Measurements from ENCODE around the gene ADAMTS7.
"Not testable (repeated sequence)": the region's sequence is repeated elsewhere in the genome, so short reads cannot be mapped to it uniquely, and the experiment has no call there.

ADAMTS7 gene, protein sequence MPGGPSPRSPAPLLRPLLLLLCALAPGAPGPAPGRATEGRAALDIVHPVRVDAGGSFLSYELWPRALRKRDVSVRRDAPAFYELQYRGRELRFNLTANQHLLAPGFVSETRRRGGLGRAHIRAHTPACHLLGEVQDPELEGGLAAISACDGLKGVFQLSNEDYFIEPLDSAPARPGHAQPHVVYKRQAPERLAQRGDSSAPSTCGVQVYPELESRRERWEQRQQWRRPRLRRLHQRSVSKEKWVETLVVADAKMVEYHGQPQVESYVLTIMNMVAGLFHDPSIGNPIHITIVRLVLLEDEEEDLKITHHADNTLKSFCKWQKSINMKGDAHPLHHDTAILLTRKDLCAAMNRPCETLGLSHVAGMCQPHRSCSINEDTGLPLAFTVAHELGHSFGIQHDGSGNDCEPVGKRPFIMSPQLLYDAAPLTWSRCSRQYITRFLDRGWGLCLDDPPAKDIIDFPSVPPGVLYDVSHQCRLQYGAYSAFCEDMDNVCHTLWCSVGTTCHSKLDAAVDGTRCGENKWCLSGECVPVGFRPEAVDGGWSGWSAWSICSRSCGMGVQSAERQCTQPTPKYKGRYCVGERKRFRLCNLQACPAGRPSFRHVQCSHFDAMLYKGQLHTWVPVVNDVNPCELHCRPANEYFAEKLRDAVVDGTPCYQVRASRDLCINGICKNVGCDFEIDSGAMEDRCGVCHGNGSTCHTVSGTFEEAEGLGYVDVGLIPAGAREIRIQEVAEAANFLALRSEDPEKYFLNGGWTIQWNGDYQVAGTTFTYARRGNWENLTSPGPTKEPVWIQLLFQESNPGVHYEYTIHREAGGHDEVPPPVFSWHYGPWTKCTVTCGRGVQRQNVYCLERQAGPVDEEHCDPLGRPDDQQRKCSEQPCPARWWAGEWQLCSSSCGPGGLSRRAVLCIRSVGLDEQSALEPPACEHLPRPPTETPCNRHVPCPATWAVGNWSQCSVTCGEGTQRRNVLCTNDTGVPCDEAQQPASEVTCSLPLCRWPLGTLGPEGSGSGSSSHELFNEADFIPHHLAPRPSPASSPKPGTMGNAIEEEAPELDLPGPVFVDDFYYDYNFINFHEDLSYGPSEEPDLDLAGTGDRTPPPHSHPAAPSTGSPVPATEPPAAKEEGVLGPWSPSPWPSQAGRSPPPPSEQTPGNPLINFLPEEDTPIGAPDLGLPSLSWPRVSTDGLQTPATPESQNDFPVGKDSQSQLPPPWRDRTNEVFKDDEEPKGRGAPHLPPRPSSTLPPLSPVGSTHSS (N-terminal part only)

DNA sequence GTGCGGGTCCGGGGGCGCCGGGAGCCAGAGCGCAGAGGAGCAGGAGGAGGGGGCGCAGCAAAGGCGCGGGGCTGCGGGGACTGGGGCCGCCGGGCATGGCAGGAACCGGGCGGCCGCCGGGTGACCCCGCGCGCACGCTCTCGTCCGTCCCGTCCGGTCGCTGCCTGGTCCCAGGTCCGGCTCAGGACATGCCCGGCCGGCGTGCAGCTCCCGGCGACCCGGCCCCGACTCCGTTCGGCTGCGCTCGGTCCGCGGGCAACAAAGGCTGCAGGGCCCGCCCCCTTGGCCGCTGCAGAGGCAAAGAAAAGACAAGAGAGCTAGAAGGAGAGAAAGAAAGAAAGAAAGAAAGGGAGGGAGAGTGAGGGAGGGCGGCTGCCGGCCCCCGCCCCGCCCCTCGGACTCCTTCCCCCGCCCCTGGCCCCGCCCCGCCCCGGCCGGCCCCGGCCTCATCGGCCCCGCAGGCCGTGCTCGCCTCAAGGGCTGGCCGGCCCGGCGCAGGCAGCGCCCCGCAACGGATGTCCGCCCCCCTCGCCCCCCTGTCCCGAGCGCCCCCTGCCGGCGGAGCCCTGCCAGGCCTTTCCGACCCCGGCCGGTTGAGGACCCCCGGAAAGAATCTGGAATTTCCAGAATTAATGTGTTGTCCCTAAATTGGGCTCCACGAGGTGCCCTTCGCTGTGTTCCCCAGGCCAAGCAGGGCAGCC is at the start of gene ADAMTS7:
Gene ADAMTS7 (minus strand): TSS at position 341 of the 701 bp plus-strand sequence. CDS start 244 bp downstream, at position 97.
- peak; percentile 41 to 52 for DNase-seq

DNA sequence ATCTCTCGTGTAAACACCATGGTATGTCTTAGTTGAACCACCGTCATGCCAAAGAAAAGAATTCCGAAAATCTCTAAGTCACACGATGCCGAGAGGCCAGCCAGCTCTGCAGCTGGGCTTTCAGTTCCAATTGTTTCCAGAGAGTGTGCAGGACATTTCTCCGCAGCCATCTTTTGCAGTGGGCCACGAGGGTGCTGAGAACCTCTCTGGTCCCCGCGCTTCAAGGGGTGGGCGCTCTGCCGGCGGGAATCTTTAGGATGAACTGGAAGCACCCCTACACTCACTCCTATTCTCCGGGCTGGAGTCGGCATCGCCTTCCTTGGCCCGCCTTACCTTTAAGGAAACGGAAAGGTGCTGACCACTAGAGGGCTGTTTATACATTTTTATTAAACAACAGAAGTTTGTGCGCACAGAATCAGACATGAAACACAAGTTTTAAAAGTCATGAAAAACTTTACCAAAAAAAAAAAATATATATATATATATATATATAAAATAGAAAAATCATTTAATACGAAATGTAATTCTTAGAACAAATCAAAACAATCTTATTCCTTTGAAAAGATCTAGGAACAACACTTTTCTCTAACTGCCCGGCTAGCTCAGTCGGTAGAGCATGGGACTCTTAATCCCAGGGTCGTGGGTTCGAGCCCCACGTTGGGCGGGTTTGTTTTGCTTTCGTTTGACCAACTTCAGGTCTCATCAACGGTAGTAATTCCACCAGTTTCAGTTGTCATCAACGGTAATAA is 48.9 kb upstream of the ADAMTS7 start:
- DNase-seq: no peak

DNA sequence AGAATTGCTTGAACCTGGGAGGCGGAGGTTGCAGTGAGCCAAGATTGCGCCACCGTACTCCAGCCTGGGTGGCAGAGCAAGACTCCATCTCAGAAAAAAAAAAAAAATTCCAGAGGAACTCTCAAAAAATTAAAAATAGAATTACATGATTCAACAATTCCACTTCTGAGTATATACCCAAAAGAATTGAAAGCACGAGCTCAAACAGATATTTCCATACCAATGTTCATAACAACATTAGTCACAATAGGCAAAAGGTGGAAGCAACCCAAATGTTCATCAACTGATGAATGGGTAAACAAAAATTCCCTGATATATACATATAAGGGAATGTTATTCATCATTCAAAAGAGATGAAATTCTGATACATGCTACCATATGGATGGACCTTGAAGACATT is 44.5 kb upstream of the ADAMTS7 start:
- no peak for DNase-seq

DNA sequence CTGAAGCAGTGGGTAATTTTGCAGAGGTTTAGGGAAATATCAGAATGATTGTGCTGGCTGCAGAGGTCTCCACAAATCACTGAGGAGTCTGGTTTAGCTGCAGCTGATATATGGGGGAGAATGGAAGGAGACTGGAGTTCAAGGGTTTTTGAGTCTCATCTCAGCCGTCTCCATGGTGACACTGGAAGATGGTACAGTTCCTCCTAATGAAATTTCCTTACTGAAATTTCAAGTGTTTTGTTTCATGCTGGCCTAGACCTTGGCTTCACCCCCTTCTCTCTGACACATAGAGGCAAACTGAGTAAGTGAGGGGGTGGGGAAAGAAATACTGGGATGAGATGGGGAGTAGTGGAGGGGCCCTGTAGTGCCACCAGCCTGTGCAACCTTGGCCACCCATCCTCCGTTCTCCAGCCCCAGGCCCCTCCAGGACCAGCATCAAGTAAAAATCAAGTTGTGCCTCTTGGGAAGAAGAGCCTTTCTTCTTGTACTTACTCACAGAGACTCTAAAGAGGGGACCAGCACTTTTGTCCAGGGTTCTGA is 43.6 kb upstream of the ADAMTS7 start:
- no peak for DNase-seq

DNA sequence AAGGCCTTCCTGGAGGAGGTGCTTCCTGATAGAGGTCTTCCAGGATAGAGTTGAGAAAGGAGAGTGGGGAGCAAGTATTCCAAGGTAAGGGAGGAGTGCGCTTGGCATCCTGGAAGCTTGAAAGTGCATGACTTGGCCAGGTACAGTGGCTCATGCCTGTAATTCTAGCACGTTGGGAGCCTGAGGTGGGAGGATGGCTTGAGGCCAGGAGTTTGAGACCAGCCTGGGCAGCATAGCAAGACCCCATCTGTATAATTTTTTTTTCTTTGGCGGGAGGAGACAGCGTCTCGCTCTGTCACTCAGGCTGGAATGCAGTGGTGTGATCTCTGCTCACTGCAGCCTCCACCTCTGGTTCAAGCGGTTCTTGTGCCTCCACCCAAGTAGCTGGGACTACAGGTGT is 42.2 kb upstream of the ADAMTS7 start:
- DNase-seq: no peak

- DNase-seq: no peak
Observed at GRCh38 chr15:78850941-78851755, 39.9 kb upstream of the ADAMTS7 start.

DNA sequence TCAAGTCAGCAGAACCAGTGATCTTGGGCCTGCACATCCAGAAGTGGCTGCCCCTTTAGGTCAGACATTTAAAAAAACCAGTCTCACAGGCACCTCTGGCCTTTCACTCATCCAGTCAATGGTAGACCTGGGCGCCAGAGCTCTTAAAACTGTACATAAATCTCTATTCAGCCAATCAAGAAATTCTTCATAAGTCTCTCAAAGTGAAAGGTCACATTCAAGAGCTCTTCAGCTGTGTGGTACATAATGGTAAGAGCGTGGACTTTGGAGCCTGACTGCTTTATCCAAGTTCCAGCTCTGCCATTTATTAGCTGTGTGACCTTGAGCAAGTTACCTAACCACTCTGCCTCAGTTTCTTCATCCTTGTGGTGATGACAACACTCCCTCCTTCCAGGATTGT is 39.1 kb upstream of the ADAMTS7 start:
- DNase-seq: no peak

DNA sequence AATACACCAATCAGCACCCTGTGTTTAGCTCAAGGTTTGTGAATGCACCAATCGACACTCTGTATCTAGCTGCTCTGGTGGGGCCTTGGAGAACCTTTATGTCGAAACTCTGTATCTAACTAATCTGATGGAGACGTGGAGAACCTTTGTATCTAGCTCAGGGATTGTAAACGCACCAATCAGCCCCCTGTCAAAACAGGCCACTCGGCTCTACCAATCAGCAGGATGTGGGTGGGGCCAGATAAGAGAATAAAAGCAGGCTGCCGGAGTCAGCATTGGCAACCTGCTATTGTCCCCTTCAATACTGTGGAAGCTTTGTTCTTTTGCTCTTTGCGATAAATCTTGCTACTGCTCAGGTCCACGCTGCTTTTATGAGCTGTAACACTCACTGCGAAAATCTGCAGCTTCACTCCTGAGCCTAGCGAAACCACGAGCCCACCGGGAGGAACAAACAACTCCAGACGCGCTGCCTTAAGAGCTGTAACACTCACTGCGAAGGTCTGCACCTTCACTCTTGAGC is 36.2 kb upstream of the ADAMTS7 start:
- DNase-seq: not testable (repeated sequence)

- not testable (repeated sequence) for DNase-seq
Observed at GRCh38 chr15:78846906-78847305, 35.6 kb upstream of the ADAMTS7 start.

- DNase-seq: no peak
Observed at GRCh38 chr15:78842519-78842918, 31.3 kb upstream of the ADAMTS7 start.

DNA sequence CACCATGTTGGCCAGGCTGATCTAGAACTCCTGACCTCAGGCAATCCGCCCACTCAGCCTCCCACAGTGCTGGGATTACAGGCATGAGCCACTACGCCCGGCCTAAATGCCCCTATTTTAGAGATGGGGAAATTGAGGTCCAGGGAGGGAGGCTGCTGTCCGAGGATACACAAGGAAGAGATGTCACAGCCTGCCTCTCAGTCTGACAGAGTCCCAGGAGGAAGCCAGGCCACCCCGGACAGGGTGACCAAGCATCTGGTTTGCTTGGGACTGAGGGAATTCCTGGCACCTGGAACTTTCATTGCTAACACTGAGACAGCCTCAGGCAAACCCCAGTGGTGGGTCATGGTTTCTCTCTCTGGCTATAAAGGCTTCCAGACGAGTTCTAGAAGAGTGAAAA is 30.6 kb upstream of the ADAMTS7 start:
- no peak for DNase-seq

GRCh38 chr15:78841376-78841706 is 30.1 kb upstream of the ADAMTS7 start:
- no peak for DNase-seq

- DNase-seq: no peak
Observed at GRCh38 chr15:78840661-78841375, 29.6 kb upstream of the ADAMTS7 start.

GRCh38 chr15:78839151-78839550 is 27.9 kb upstream of the ADAMTS7 start:
- DNase-seq: not testable (repeated sequence)

GRCh38 chr15:78838489-78838888 is 27.2 kb upstream of the ADAMTS7 start:
- no peak for DNase-seq

DNA sequence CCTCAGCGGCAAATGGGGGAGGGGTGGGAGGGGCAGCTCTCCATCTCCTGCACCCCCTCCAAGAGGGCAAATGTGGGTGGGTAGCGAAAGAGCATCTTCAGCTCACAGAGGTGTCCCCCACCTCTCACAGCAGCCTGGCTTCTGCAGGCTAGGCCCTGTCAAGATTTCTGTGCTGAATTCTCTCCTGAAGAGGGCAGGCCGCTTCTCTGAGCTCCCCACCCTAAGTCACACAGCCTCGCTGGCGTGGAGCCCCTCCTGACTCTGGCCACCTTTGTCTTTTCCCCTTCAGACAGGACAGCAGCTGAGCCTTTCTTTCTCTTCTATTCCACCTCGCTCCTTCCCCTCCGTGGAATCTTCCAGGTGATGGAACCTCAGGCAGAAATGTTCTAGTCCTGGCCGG is 26.3 kb upstream of the ADAMTS7 start:
- no peak for DNase-seq

DNA sequence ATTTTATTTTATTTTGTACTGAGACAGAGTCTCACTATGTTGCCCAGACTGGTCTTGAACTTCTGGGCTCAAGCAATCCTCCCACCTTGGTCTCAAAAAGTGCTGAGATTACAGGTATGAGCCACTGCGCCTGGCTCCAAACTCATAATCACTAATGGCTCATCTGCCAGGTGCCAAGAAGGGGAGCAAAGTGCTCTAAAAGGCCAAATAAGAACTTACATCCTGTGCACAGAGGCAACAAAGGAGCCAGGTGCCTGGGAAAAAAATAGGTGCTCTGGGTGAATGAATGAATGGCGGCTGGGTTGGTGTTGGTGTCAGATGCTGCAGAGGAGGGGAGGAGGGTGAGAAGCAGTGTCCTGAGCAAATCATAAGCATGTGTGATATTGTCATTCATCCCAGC is 25.9 kb upstream of the ADAMTS7 start:
- DNase-seq: no peak

DNA sequence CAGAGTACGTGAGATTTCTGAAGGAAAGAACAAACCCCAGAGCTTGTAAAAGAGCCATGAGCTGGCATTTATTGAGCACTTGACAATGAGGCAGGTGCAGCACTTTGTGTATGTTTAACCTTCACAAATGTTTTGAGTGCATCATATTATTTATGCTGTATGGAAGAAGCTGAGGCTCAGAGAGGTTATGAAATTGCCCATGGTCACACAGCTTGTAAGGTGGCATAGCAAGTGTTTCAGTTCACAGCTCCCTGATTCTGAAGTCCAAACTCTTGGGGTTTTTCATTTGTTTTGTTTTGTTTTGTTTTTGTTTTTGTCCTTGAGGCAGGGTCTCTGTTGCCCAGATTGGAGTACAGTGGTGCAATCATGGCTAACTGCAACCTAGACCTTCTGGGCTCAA is 25.1 kb upstream of the ADAMTS7 start:
- DNase-seq: no peak
